Mucosa of rectum (tissue), 2 donors: Measurements from ENCODE around the gene CACNA1H.
"Not testable (repeated sequence)": the region's sequence is repeated elsewhere in the genome, so short reads cannot be mapped to it uniquely, and the experiment has no call there.

Experiments used
- H3K27ac ChIP-seq, 2 donors: one replicate each; pipeline ENCODE4 v1.7.0; 2013; ENCODE audit warnings: inconsistent platforms in 2 of 2, low read depth in 2 of 2, low read length in 2 of 2
- H3K27me3 ChIP-seq, 2 donors: one replicate each; pipeline ENCODE4 v1.7.0; 2013; ENCODE audit warnings: low read length in 2 of 2; ENCODE audit not compliant: control insufficient read depth in 2 of 2, insufficient read depth in 2 of 2
- H3K36me3 ChIP-seq, 2 donors: one replicate each; pipeline ENCODE4 v1.7.0; 2013; ENCODE audit warnings: low read length in 2 of 2; ENCODE audit not compliant: control insufficient read depth in 2 of 2, insufficient read depth in 2 of 2
- H3K4me1 ChIP-seq, 2 donors: one replicate each; pipeline ENCODE4 v1.7.0; 2013; ENCODE audit warnings: low read length in 2 of 2, mild to moderate bottlenecking in 1 of 2; ENCODE audit not compliant: control insufficient read depth in 2 of 2, insufficient read depth in 2 of 2
- H3K4me3 ChIP-seq, 2 donors: one replicate each; pipeline ENCODE4 v1.7.0; 2013; ENCODE audit warnings: low read length in 2 of 2
- H3K9ac ChIP-seq, 2 donors: one replicate each; pipeline ENCODE4 v1.7.0; 2013; ENCODE audit warnings: low read length in 2 of 2, low read depth in 1 of 2, mild to moderate bottlenecking in 1 of 2
- H3K9me3 ChIP-seq, 2 donors: one replicate each; pipeline ENCODE4 v1.7.0; 2013; ENCODE audit warnings: low read length in 2 of 2; ENCODE audit not compliant: control insufficient read depth in 2 of 2
- donor health status: healthy.
- donor health status: Normal muscosa, but diverticular disease.

Gene CACNA1H

DNA sequence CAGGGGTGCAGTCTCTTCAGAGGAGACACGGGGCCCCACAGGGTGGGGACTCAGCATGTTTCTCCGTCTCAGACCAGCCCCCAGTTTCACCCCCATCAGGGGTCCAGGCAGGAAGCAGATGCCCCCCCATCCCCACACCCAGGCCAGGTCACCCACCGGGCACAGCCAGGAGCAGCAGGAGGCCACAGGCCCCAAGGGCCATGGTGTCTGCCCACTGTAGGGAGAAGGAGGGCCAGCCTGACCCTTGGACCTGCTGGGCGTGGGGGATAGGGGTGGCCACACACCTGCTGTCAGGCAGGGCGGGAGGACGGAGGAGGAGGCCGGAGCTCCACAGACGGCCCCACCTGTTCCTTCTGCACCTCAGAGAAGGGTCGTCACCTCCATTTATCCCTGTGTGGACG is 72.1 kb downstream of the CACNA1H start, which contains the start of gene TPSG1:
Gene TPSG1 (minus strand): TSS at position 218 of the 401 bp plus-strand sequence. CDS start 16 bp downstream, at position 202.
- Histone ChIP-seq H3K9ac (peak within 1 kb of the TSS in 1 of 2 donors; percentile 1), H3K36me3 (peaks cover 0 to 4% of the 10 kb centered on the region in 2 donors), H3K27ac (peak within 1 kb of the TSS; percentile 63 to 75), H3K9me3 (no peaks in the 10 kb centered on the region), H3K4me1 (no peaks in the 10 kb centered on the region), H3K27me3 (no peaks in the 10 kb centered on the region), H3K4me3 (peak within 1 kb of the TSS in 1 of 2 donors; percentile 48)

DNA sequence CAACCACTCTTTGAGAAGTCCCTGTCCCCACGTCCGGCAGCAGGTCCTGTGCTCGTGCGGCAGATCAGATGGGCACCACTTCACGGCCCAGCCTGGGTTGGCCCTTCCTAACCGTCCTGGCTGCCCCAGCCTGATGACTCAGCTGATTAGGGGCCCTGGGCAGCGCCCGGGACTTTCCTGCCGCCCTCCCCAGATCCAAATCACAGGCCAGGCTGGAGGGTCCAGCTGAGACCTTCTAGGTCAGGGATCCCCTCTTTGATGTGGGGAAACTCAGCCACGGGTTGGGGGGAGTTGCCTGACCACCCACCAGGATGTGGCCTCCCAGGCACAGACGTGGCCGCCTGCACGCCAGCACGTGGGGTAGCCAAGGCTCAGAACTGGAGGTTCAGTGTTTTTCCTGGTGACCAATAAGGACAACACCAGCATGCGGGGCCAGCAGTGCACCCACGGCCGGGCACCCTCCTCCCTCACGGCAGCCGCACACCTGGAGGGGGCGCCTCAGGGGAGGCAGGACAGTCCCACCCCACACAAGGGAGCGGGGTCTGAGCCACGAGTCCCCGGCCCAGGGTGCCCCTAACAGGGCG is 72.9 kb downstream of the CACNA1H start:
- H3K27ac ChIP-seq, result peak overlapping the region in 1 of 2 donors; percentile 51
- peak overlapping the region in 1 of 2 donors; percentile 48 for H3K4me3 ChIP-seq
- H3K36me3 ChIP-seq, result not testable (repeated sequence)

DNA sequence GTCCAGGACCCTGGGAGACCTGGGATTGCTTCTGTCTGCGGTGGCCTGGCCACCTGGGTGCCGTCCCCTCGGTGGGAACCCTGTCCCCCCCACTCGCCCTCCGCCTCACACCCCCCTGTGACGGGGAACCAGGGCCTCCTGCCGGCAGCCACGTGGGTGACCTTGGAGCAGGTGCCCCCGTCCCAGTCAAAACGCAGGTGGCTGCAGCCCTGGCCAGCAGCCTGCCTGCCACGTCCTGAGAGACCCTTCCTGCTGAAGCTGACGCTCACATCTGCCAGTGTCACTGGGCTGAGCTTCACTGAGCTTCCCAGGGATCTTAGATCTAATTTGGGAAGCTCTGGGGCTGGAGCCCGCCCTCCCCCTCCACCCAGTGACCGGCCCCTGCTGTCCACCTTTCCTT is 73.8 kb downstream of the CACNA1H start:
- not testable (repeated sequence) for H3K9me3 ChIP-seq, H3K27me3 ChIP-seq, H3K4me3 ChIP-seq, H3K9ac ChIP-seq, H3K4me1 ChIP-seq, H3K27ac ChIP-seq, H3K36me3 ChIP-seq

More for the DNA sequence above, 72.9 kb downstream of the CACNA1H start:
- not testable (repeated sequence) for H3K9me3 ChIP-seq, H3K27me3 ChIP-seq, H3K4me1 ChIP-seq
- peak overlapping the region in 1 of 2 donors; percentile 1 for H3K9ac ChIP-seq

DNA sequence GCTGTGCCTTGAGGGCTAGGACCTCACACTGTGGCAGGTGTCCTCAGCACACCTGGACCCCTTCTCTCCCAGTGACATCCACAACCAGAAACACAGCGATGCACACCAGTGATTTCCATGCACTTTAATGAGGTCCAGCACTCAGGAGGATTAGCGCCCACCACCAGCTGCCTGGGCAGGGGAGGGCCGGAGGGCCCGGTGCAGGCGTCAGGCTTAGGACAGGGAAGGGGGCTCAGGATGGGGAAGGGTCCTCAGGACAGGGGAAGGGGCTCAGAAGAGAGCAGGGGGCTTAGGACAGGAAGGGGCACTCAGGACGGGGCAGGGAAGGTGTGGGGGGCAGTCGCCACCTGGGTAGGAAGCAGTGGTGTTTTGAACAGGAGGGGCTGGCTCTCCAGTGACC is 75.3 kb downstream of the CACNA1H start:
- H3K9me3 ChIP-seq, H3K9ac ChIP-seq, H3K27me3 ChIP-seq, H3K36me3 ChIP-seq, H3K27ac ChIP-seq, H3K4me1 ChIP-seq, H3K4me3 ChIP-seq: not testable (repeated sequence)

DNA sequence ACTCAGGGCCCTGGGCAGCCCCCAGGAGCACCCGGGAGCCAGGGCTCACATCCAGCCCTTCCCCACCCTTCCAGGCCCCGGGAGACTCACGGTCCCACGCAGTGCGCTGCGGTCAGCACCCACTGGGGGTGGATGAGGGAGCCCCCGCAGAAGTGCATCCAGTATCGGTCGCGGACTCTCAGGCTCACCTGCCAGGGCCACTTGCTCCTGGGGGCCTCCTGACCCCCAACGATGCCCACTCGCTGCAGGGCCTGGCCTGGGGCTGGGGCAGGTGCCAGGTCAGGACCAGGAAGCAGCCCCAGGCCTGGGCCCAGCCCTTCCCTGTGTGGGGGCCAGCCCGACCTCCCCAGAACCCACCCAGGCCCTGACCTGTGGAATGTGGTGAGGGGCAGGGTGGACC is 76.6 kb downstream of the CACNA1H start:
- not testable (repeated sequence) for H3K27me3 ChIP-seq, H3K9ac ChIP-seq, H3K27ac ChIP-seq, H3K4me3 ChIP-seq, H3K4me1 ChIP-seq, H3K36me3 ChIP-seq, H3K9me3 ChIP-seq

DNA sequence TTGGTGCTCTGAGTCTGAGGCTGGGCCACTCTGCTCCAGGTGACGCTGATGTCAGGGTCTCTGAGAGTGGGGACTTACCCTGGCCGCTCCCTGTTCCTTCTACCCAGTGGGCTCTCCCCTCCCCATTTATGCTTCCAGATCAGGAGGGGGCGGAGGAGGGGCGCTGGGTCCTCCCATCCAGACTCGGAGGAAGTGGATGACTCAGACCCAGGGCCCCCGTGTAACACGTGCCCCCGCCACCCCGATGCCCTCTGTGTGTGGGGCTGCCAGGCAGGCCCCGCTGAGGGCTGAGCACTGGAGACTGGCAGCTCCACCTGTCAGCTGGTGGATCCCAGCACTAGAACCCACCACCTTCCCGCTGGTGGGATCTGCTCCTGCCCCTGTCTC is 77.2 kb downstream of the CACNA1H start, which contains the start of gene TPSB2:
Gene TPSB2 (minus strand): TSS at position 101 of the 387 bp plus-strand sequence. CDS start 233 bp downstream, outside the sequence.
- H3K36me3 ChIP-seq, H3K27ac ChIP-seq, H3K4me1 ChIP-seq: not testable (repeated sequence)

DNA sequence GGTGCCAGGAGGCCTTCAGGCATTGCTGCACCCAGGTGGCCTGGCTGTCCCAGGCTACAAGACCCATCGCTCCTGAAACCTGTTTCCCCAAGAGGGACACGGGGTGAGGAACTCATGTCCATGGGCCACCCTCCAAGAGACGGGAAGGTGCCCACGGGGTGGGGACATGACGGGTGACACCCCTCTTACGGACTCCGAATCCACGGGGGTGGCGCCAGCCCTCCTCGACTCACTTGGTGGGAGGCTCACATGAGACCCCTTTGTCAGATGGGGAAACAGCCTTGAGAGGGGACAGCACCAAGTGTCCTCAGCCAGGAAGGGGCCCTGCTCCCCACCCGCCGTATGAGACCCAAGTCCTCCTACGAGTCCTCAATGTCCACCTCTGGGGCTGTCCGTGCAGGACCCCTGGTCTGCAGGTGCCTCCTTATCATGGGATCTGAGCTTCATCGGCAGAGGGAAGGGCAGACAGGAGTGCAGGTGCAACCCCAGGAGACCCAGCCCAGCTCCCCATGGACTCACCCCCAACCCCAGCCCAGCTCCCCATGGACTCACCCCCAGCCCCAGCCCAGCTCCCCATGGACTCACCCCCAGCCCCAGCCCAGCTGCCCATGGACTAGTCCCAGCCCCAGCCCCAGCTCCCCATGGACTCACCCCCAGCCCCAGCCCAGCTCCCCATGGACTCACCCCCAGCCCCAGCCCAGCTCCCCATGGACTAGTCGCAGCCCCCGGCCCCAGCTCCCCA is 77.7 kb downstream of the CACNA1H start:
- not testable (repeated sequence) for H3K9ac ChIP-seq, H3K4me3 ChIP-seq, H3K4me1 ChIP-seq, H3K36me3 ChIP-seq, H3K9me3 ChIP-seq, H3K27ac ChIP-seq, H3K27me3 ChIP-seq

More for the DNA sequence above, 77.2 kb downstream of the CACNA1H start, which contains the start of gene TPSB2:
- not testable (repeated sequence) for H3K27me3 ChIP-seq, H3K9me3 ChIP-seq, H3K4me3 ChIP-seq, H3K9ac ChIP-seq

DNA sequence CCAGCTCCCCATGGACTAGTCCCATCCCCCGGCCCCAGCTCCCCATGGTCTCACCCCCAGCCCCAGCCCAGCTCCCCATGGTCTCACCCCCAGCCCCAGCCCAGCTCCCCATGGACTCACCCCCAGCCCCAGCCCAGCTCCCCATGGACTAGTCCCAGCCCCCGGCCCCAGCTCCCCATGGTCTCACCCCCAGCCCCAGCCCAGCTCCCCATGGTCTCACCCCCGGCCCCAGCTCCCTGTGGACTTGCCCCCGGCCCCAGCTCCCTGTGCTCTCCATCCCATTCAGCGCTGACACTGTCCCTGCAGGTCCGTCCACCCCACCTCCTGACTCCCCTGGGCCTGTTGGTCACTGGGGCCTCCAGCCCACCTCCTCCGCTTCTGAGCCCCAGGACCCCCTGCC is 78.4 kb downstream of the CACNA1H start:
- not testable (repeated sequence) for H3K36me3 ChIP-seq, H3K27ac ChIP-seq, H3K9me3 ChIP-seq, H3K9ac ChIP-seq, H3K4me1 ChIP-seq, H3K27me3 ChIP-seq, H3K4me3 ChIP-seq

DNA sequence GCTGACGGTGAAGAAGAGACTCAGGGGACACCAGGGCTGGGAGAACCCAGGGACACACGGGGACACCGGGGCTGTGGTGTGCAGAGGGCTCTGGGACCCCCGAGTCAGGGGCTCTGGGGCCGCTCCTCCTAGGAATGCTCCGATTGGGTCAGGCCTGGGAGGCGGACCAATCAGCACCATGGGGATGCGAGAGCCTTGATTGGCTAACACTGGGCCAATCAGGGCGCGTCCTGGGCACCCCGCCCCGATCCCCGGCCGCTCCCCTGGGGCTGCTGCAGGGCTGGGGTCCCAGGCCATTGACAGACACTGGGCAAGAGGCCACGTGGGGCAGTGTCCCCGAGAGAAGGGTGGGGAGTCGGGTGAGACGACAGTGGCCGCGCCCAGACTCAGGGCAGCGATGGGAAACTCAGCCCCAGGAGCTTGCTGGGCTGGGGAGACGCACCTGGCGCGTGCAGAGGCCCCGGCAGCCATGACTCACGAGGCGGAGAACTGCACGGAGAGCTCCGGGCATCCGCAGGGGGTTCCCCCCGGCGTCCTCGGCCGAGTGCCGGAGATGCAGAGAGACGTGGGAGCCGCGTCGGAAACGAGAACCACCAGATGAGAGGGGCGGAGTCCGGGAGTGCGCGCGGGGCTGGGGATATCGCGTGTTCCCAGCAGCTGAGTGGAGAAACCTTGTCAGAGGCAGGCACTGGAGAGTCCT is 79.3 kb downstream of the CACNA1H start:
- not testable (repeated sequence) for H3K4me3 ChIP-seq, H3K9ac ChIP-seq, H3K27ac ChIP-seq, H3K36me3 ChIP-seq, H3K27me3 ChIP-seq, H3K9me3 ChIP-seq, H3K4me1 ChIP-seq

DNA sequence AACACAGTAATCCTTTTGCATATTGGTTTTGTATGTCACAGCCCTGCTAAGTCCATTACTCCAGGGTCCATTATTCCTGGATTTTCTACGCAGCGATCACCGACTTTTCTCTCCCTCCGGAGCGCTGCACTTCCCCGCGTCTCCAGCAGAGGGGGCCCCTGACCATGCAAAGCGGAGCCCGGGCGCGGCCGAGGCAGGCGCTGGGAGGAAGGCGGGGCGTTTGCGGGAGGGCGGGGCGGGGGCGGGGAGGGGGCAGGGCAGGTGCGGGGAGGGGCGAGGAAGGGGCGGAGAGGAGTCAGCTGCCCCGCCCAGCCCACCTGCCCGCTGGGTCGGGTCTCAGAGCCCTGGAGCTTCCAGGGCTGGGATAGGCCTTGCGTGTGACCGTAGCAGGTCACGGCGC is 83.8 kb downstream of the CACNA1H start:
- H3K36me3 ChIP-seq, H3K27ac ChIP-seq, H3K9me3 ChIP-seq, H3K4me1 ChIP-seq, H3K9ac ChIP-seq, H3K4me3 ChIP-seq, H3K27me3 ChIP-seq: not testable (repeated sequence)
